Naive thymus-derived CD4-positive, alpha-beta T cell (primary cell): ENCODE measurements around the gene ZNF653. TPM values are rescaled to one million over a fixed set of nuclear protein-coding genes. Genes with fewer than 3 reads are reported as not detected.

Experiments used
- ATAC-seq: fragments of 150-1000 bp; cut with Tn5 transposase; 2 replicates; pipeline ENCODE4 v1.10.0; 2021; ENCODE audit warnings: mild to moderate bottlenecking, moderate library complexity
- CTCF ChIA-PET: fragments of 350-600 bp; sonication (Branson Sonifier 250); formaldehyde crosslinking; loops from one replicate; lab custom pipeline; 2021; ENCODE audit warnings: antibody characterized with exemption; lab: Charles Lee
- POLR2A ChIA-PET: fragments of 350-600 bp; sonication (Branson Sonifier 250); formaldehyde crosslinking; loops from one replicate; lab custom pipeline; 2021; ENCODE audit warnings: antibody characterized with exemption, inconsistent platforms; lab: Charles Lee
- DNase-seq, 9 donors: peaks; one replicate each; pipeline versions ENCODE4 v3.0.0 to v3.0.0-alpha.2; 2020 to 2022; ENCODE audit warnings: mixed read lengths in 1 of 9
- H3K27ac ChIP-seq: one replicate; pipeline ENCODE4 v1.7.0; 2013; ENCODE audit warnings: mild to moderate bottlenecking, low read depth, low read length, moderate library complexity
- H3K27me3 ChIP-seq, 2 donors: one replicate each; pipeline ENCODE4 v1.7.0; 2013; ENCODE audit warnings: low read length in 2 of 2, mild to moderate bottlenecking in 2 of 2, moderate library complexity in 2 of 2; ENCODE audit not compliant: control insufficient read depth in 2 of 2, insufficient read depth in 2 of 2
- H3K36me3 ChIP-seq, 3 experiments: 1 replicate in 2 of 3; 2 replicates in 1 of 3; pipeline ENCODE4 v1.7.0; 2013; ENCODE audit warnings: low read length in 3 of 3, mild to moderate bottlenecking in 3 of 3, moderate library complexity in 1 of 3; ENCODE audit not compliant: insufficient read depth in 3 of 3, control insufficient read depth in 2 of 3
- H3K4me1 ChIP-seq, 2 donors: one replicate each; pipeline ENCODE4 v1.7.0; 2013; ENCODE audit warnings: low read length in 2 of 2, mild to moderate bottlenecking in 2 of 2, moderate library complexity in 1 of 2; ENCODE audit not compliant: control insufficient read depth in 2 of 2, insufficient read depth in 2 of 2
- H3K4me3 ChIP-seq: 2 replicates; pipeline ENCODE4 v1.7.0; 2013; ENCODE audit warnings: mild to moderate bottlenecking, low read length
- H3K9me3 ChIP-seq, 3 experiments: 1 replicate in 2 of 3; 2 replicates in 1 of 3; pipeline ENCODE4 v1.7.0; 2013; ENCODE audit warnings: low read length in 3 of 3; ENCODE audit not compliant: control insufficient read depth in 2 of 3
- H3K27ac Mint-ChIP-seq, 9 donors: one replicate each; pipeline ENCODE4 v1.8.0; 2020 to 2022; ENCODE audit warnings: mixed read lengths in 9 of 9, mild to moderate bottlenecking in 8 of 9, moderate library complexity in 5 of 9, inconsistent platforms in 2 of 9
- H3K27me3 Mint-ChIP-seq, 5 donors: one replicate each; pipeline ENCODE4 v1.8.0; 2021 to 2022; ENCODE audit warnings: mixed read lengths in 5 of 5, mild to moderate bottlenecking in 1 of 5
- H3K36me3 Mint-ChIP-seq, 5 donors: one replicate each; pipeline ENCODE4 v1.8.0; 2020 to 2022; ENCODE audit warnings: mixed read lengths in 5 of 5, mild to moderate bottlenecking in 3 of 5, inconsistent platforms in 1 of 5
- H3K4me1 Mint-ChIP-seq, 7 donors: one replicate each; pipeline ENCODE4 v1.8.0; 2020 to 2022; ENCODE audit warnings: mixed read lengths in 7 of 7, mild to moderate bottlenecking in 3 of 7, inconsistent platforms in 1 of 7
- H3K4me3 Mint-ChIP-seq, 10 donors: one replicate each; pipeline ENCODE4 v1.8.0; 2020 to 2022; ENCODE audit warnings: mild to moderate bottlenecking in 10 of 10, mixed read lengths in 10 of 10, moderate library complexity in 6 of 10, inconsistent platforms in 2 of 10
- H3K9me3 Mint-ChIP-seq, 11 donors: one replicate each; pipeline ENCODE4 v1.8.0; 2020 to 2022; ENCODE audit warnings: mixed read lengths in 11 of 11, mild to moderate bottlenecking in 4 of 11, inconsistent platforms in 1 of 11, moderate library complexity in 1 of 11
- intact Hi-C, 2 donors: fragments of 100-400 bp; cut with micrococcal nuclease; formaldehyde crosslinking; loops; one replicate each; pipeline ENCODE4 v1.15.1; 2023
- polyA plus RNA-seq, 2 donors: library from polyadenylated mRNA; unstranded; fragments of 300-500 nt; fragmentation: Illumina TruSeq; gene quantifications; one replicate each; pipeline ENCODE4 v1.2.3, GENCODE V29; 2021
- total RNA-seq, 6 experiments: library from RNA in 5 of 6; stranded (reverse) in 5 of 6; gene quantifications; 1 replicate in 5 of 6; 2 replicates in 1 of 6; pipeline ENCODE4 v1.2.3 and lab custom pipeline; 2021 to 2026

The ZNF653 gene
- total and polyA plus RNA-seq, 7 experiments from 2014 or later: 1.7 to 23.9 (median 11.8) TPM

DNA sequence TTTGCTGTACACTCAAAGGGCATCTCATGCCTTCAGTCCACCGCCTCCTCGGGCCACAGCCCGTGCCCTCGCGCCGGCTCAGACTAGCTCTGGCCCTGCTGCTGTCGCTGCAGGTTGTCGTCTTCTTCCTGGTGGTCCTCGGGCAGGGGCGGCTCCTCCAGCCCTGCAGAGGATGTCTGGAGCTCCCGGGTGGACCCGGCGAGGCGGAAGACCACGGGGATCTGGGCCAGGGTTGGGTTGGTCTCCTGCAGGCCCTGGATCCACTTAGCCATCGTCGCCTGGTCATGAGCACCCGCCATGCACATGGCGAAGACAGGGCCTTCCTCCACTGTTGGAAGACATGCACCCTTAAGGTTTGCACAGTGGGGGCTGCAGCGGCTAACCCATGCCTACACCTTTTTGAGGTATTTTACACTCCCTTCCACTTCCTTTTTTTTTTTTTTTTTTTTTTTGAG, 489 bp upstream of the ZNF653 start:
- Mint-ChIP-seq H3K36me3 (peaks cover under 1 to 7% (median 5%) of the 10 kb centered on the region in 5 donors), H3K4me1 (peaks cover 10 to 19% (median 15%) of the 10 kb centered on the region in 7 donors), H3K27me3 (peaks cover 0 to 3% (median 0%) of the 10 kb centered on the region in 5 donors), H3K4me3 (peak overlapping the region; percentile 88 to 97 (median 90)), H3K9me3 (peaks cover 0 to 4% (median 0%) of the 10 kb centered on the region in 11 donors), H3K27ac (peak overlapping the region; percentile 88 to 96 (median 94))
- peaks cover 0 to 15% (median 0%) of the 10 kb centered on the region in 3 experiments for H3K36me3 ChIP-seq
- H3K4me1 ChIP-seq: peaks cover 8 to 12% of the 10 kb centered on the region in 2 donors
- no peaks in the 10 kb centered on the region for H3K27me3 ChIP-seq
- H3K9me3 ChIP-seq: no peaks in the 10 kb centered on the region
- H3K27ac ChIP-seq: peak overlapping the region; percentile 98
- CTCF ChIA-PET: no interaction called here
- POLR2A ChIA-PET: no interaction called here
- intact Hi-C loops: loop anchor here in 1 of 2 donors (5.0 to 10.0 kb wide), 3 partner anchors 854 to 1714 kb away; partner anchors contain the start of genes CALR, FARSA and ILF3
- H3K4me3 ChIP-seq: peak overlapping the region; percentile 69
- DNase-seq (no peak), ATAC-seq (peak; percentile 5)

DNA sequence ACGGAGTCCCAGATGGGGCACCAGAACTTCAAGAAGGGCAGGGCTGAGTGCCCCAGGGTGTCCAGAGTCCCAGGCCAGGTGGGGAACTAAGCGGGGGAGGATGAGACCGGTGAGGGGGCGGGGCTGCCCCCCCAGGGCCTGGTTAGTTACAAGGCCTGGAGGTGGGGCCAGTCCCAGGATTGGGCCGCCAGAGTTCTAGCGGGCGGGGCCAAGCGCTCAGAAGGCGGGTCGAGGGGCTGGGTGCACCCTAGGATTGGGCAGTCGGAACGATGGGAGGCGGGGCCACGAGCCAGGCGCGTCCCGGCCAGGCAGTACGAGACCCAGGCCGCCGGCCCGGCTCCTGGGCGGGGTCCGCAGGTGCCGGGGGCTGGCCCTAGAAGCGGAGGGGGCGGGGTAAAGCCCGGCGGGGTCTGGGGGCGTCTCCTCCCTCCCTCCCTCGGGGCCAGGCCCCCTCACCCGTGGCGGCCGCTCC, 571 bp downstream of the ZNF653 start:
- peaks cover 8 to 12% of the 10 kb centered on the region in 2 donors for H3K4me1 ChIP-seq
- H3K4me3 ChIP-seq: peak overlapping the region; percentile 69
- no peaks in the 10 kb centered on the region for H3K27me3 ChIP-seq
- H3K4me3 Mint-ChIP-seq: peak overlapping the region; percentile 83 to 97 (median 88)
- peaks cover 0 to 3% (median 0%) of the 10 kb centered on the region in 5 donors for H3K27me3 Mint-ChIP-seq
- peak; percentile 96 for ATAC-seq
- ChIA-PET CTCF (no interaction called here), POLR2A (interaction anchor here (0.6 kb wide), 1 partner anchor 24 kb away, joined by 3 read pairs; the partner anchor contains the start of gene ECSIT)
- peaks cover 0 to 4% (median 0%) of the 10 kb centered on the region in 11 donors for H3K9me3 Mint-ChIP-seq
- H3K36me3 ChIP-seq: peaks cover 0 to 6% (median 0%) of the 10 kb centered on the region in 3 experiments
- H3K27ac ChIP-seq: peak overlapping the region; percentile 98
- intact Hi-C loops: loop anchor here (1.0 to 10.0 kb wide), 19 partner anchors 23 to 1713 kb away; partner anchors contain the start of genes ECSIT (in 2 of the 2), ELOF1 (in 2 of the 2), ZNF627 (in 2 of the 2) and CALR (in 1 of the 2)
- DNase-seq: peak; percentile 92 to 97 (median 94)
- peak overlapping the region; percentile 83 to 94 (median 87) for H3K27ac Mint-ChIP-seq
- peaks cover 0 to 7% (median 4%) of the 10 kb centered on the region in 5 donors for H3K36me3 Mint-ChIP-seq
- H3K9me3 ChIP-seq: no peaks in the 10 kb centered on the region
- peaks cover 11 to 19% (median 15%) of the 10 kb centered on the region in 7 donors for H3K4me1 Mint-ChIP-seq

DNA sequence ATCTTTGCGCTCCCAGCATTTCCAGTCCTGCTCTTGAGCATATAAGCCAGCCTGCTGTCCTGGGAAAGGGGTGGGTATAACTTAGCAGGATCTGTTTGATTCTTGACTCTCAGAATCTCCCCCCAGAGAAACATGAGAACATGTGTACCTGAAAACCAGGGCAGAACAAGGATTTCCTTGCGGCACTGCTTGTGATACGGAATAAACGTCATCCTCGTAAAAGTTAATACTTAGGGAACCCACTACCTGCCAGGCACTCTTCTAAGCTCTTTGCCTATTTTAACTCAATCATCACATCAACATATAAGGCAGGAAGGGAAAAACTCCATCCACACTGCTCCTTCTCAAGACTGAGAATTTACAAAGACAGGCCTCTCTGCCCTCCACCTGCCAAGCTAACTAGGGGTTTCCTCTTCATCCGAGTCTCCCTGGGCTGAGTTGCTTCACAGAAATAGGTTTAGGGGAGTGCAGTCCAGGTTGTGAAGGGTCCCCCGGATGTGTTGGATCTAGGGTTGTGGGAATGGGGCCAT, 1.1 kb downstream of the ZNF653 start:
- Histone ChIP-seq H3K4me3 (peak overlapping the region; percentile 69), H3K27me3 (no peaks in the 10 kb centered on the region), H3K4me1 (peaks cover 8 to 12% of the 10 kb centered on the region in 2 donors), H3K27ac (peak overlapping the region; percentile 98), H3K36me3 (peaks cover 0 to 6% (median 0%) of the 10 kb centered on the region in 3 experiments), H3K9me3 (no peaks in the 10 kb centered on the region)
- Mint-ChIP-seq H3K27me3 (peaks cover 0 to 3% (median 0%) of the 10 kb centered on the region in 5 donors), H3K4me1 (peaks cover 12 to 21% (median 15%) of the 10 kb centered on the region in 7 donors), H3K36me3 (peaks cover 0 to 12% (median 4%) of the 10 kb centered on the region in 5 donors), H3K9me3 (peaks cover 0 to 4% (median 0%) of the 10 kb centered on the region in 11 donors), H3K27ac (peak overlapping the region; percentile 83 to 92 (median 87)), H3K4me3 (peak overlapping the region; percentile 83 to 97 (median 88))
- intact Hi-C loops: loop anchor here (1.0 to 10.0 kb wide), 19 partner anchors 22 to 1712 kb away; partner anchors contain the start of genes ECSIT (in 2 of the 2), ELOF1 (in 2 of the 2), ZNF627 (in 2 of the 2) and CALR (in 1 of the 2)
- DNase-seq: no peak
- CTCF ChIA-PET: interaction anchor here (0.7 kb wide), 1 partner anchor 668 kb away, joined by 4 read pairs; no protein-coding TSS in a partner anchor
- POLR2A ChIA-PET: no interaction called here
- no peak for ATAC-seq

DNA sequence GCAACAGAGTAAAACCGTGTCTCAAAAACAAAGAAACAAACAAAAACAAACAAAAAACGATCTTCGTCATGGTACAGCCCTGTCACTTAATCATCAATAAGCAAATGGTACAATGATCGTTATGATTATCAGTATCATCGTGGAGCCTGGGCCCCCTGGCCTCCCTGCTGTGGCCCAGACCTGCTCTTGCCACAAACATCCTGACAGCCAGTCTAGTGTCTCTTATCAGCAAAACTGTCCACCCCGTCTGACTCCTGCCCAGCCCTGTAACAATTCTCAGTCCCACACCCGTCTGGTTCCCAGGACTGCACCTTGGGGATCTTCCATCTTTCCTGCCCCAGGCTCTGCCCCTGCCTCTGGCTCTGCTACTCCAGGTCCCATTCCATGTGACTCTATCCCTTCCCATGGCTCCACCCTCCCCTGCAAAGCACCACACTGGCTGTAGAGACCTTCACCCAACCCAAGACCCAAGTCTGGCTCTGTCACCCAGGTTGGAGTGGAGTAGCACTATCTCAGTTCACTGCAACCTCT, 5.7 kb downstream of the ZNF653 start:
- ATAC-seq: no peak
- H3K9me3 ChIP-seq: no peaks in the 10 kb centered on the region
- H3K4me3 ChIP-seq: no peak overlapping the region
- Mint-ChIP-seq H3K27me3 (no peaks in the 10 kb centered on the region), H3K4me3 (no peak overlapping the region), H3K9me3 (no peaks in the 10 kb centered on the region), H3K36me3 (peaks cover 0 to 22% (median 8%) of the 10 kb centered on the region in 5 donors), H3K4me1 (peaks cover 7 to 15% (median 11%) of the 10 kb centered on the region in 7 donors), H3K27ac (no peak overlapping the region)
- ChIA-PET POLR2A (no interaction called here), CTCF (no interaction called here)
- H3K27me3 ChIP-seq: no peaks in the 10 kb centered on the region
- no peak for DNase-seq
- intact Hi-C loops: loop anchor here in 1 of 2 donors (10.0 kb wide), 1 partner anchor 1435 kb away; the partner anchor contains the start of genes CALR and FARSA
- H3K4me1 ChIP-seq: peaks cover 3 to 5% of the 10 kb centered on the region in 2 donors
- peaks cover 0 to 30% (median 0%) of the 10 kb centered on the region in 3 experiments for H3K36me3 ChIP-seq
- H3K27ac ChIP-seq: no peak overlapping the region

DNA sequence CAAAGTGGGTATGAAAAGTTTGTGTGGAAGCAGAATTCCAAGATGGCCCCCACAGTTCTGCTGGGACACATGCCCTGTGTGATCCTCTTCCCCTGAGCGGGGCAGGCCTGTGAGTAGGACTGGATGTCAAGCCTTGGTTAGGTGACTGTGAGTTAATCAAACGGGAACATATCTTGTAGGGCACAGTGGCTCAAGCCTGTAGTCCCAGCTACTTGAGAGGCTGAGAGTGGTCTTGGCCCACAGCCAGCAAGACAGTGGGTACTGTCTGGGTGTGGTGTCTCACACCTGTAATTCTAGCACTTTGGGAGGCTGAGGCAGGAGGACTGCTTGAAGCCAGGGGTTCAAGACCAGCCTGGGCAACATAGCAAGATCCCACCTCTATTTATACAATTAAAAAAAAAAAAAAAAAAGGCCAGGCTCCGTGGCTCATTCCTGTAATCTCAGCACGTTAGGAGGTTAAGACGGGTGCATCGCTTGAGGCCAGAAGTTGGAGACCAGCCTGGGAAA, 6.4 kb downstream of the ZNF653 start:
- ChIA-PET POLR2A (no interaction called here), CTCF (interaction anchor here (0.7 kb wide), 1 partner anchor 72 kb away, joined by 5 read pairs; no protein-coding TSS in a partner anchor)
- Mint-ChIP-seq H3K4me3 (no peak overlapping the region), H3K9me3 (no peaks in the 10 kb centered on the region), H3K27me3 (no peaks in the 10 kb centered on the region), H3K27ac (no peak overlapping the region), H3K36me3 (peaks cover 0 to 22% (median 8%) of the 10 kb centered on the region in 5 donors), H3K4me1 (peaks cover under 1 to 13% (median 5%) of the 10 kb centered on the region in 7 donors)
- H3K27me3 ChIP-seq: no peaks in the 10 kb centered on the region
- DNase-seq (no peak), ATAC-seq (no peak)
- H3K36me3 ChIP-seq: peaks cover 0 to 34% (median 0%) of the 10 kb centered on the region in 3 experiments
- H3K27ac ChIP-seq: no peak overlapping the region
- no peaks in the 10 kb centered on the region for H3K9me3 ChIP-seq
- no peaks in the 10 kb centered on the region for H3K4me1 ChIP-seq
- intact Hi-C loops: no loop called here
- no peak overlapping the region for H3K4me3 ChIP-seq
